Measurements from ENCODE around the gene PIEZO2.

The PIEZO2 gene

GRCh38 chr18:11021477-11021876, 127.9 kb downstream of the PIEZO2 start:
- DNase-seq = no peak

- DNase-seq = no peak
Measured at GRCh38 chr18:11020877-11021414, 128.4 kb downstream of the PIEZO2 start.

- no peak for DNase-seq
Measured at GRCh38 chr18:11020161-11020853, 129.1 kb downstream of the PIEZO2 start.

- DNase-seq = no peak
Measured at GRCh38 chr18:11019295-11020105, 129.9 kb downstream of the PIEZO2 start.

GRCh38 chr18:11009869-11010268, 139.5 kb downstream of the PIEZO2 start:
- DNase-seq = no peak

GRCh38 chr18:11009147-11009546, 140.2 kb downstream of the PIEZO2 start:
- DNase-seq = no peak

GRCh38 chr18:11008505-11008904, 140.9 kb downstream of the PIEZO2 start:
- no peak for DNase-seq

GRCh38 chr18:11005528-11005927, 143.8 kb downstream of the PIEZO2 start:
- DNase-seq = no peak

- DNase-seq = no peak
Measured at GRCh38 chr18:11004951-11005350, 144.4 kb downstream of the PIEZO2 start.

- no peak for DNase-seq
Measured at GRCh38 chr18:11004294-11004693, 145.1 kb downstream of the PIEZO2 start.

GRCh38 chr18:11002796-11003195, 146.6 kb downstream of the PIEZO2 start:
- no peak for DNase-seq

GRCh38 chr18:11002277-11002676, 147.1 kb downstream of the PIEZO2 start:
- DNase-seq = no peak

- no peak for DNase-seq
Measured at GRCh38 chr18:11000071-11000470, 149.3 kb downstream of the PIEZO2 start.

GRCh38 chr18:10997885-10998284, 151.5 kb downstream of the PIEZO2 start:
- DNase-seq = no peak

GRCh38 chr18:10995550-10995949, 153.8 kb downstream of the PIEZO2 start:
- no peak for DNase-seq

- DNase-seq = no peak
Measured at GRCh38 chr18:10989486-10989885, 159.9 kb downstream of the PIEZO2 start.

GRCh38 chr18:10985689-10986088, 163.7 kb downstream of the PIEZO2 start:
- no peak for DNase-seq

- no peak for DNase-seq
Measured at GRCh38 chr18:10979411-10979810, 170.0 kb downstream of the PIEZO2 start.

- DNase-seq = no peak
Measured at GRCh38 chr18:10977042-10977441, 172.3 kb downstream of the PIEZO2 start.

GRCh38 chr18:10973567-10974203, 175.7 kb downstream of the PIEZO2 start:
- DNase-seq = no peak

GRCh38 chr18:10971717-10972116, 177.7 kb downstream of the PIEZO2 start:
- DNase-seq = no peak

- DNase-seq = no peak
Measured at GRCh38 chr18:10965119-10965518, 184.2 kb downstream of the PIEZO2 start.

GRCh38 chr18:10953672-10954071, 195.7 kb downstream of the PIEZO2 start:
- DNase-seq = no peak

All from stimulated activated CD4-positive, alpha-beta T cell treated with anti-CD3 and anti-CD28 coated beads, Interleukin-15, amount 100 ng/mL, for 24 hours (primary cell).